Neural crest cell (in vitro differentiated cells): Measurements from ENCODE around the gene PCSK5. TPM values are rescaled to one million over a fixed set of nuclear protein-coding genes. Genes with fewer than 3 reads are reported as not detected.

Experiments used
- DNase-seq: peaks from one replicate; pipeline ENCODE4 v3.0.0; 2021; ENCODE audit warnings: low read depth, mixed read lengths, low spot score
- H3K27ac Mint-ChIP-seq: one replicate; pipeline ENCODE4 v1.8.0; 2021; ENCODE audit warnings: mild to moderate bottlenecking, mixed read lengths; ENCODE audit not compliant: unreplicated experiment
- H3K27me3 Mint-ChIP-seq: 2 replicates; pipeline ENCODE4 v1.8.0; 2021; ENCODE audit warnings: low read depth, mild to moderate bottlenecking, mixed read lengths
- H3K36me3 Mint-ChIP-seq: 2 replicates; pipeline ENCODE4 v1.8.0; 2021; ENCODE audit warnings: low read depth, mild to moderate bottlenecking, mixed read lengths
- H3K4me1 Mint-ChIP-seq: 2 replicates; pipeline ENCODE4 v1.8.0; 2021; ENCODE audit warnings: mixed read lengths
- H3K4me3 Mint-ChIP-seq: one replicate; pipeline ENCODE4 v1.8.0; 2021; ENCODE audit warnings: mild to moderate bottlenecking, mixed read lengths
- H3K9me3 Mint-ChIP-seq: 2 replicates; pipeline ENCODE4 v1.8.0; 2021; ENCODE audit warnings: mixed read lengths
- CTCF ChIP-seq: fragments of 200-600 bp; sonication (generic); conservative IDR thresholded peaks from 2 replicates; pipeline ENCODE4 v1.5.0; 2021; ENCODE audit warnings: antibody characterized with exemption, mild to moderate bottlenecking
- total RNA-seq: library from RNA; stranded (reverse); gene quantifications from 2 replicates; pipeline ENCODE4 v1.2.1, GENCODE V29; 2021

PCSK5 gene
- total RNA-seq, 1 donor from 2014 or later: 3.1 TPM

GRCh38 chr9:76198336-76198735, 307.9 kb downstream of the PCSK5 start:
- Mint-ChIP-seq H3K4me1 (no peaks in the 10 kb centered on the region), H3K36me3 (no peaks in the 10 kb centered on the region), H3K4me3 (no peak overlapping the region), H3K27me3 (no peaks in the 10 kb centered on the region), H3K27ac (no peak overlapping the region), H3K9me3 (no peaks in the 10 kb centered on the region)
- DNase-seq: no peak
- TF ChIP-seq CTCF: no peak

- Mint-ChIP-seq H3K27ac (no peak overlapping the region), H3K36me3 (no peaks in the 10 kb centered on the region), H3K27me3 (no peaks in the 10 kb centered on the region)
Measured at GRCh38 chr9:76200315-76200714, 309.8 kb downstream of the PCSK5 start.

GRCh38 chr9:76200745-76201144, 310.3 kb downstream of the PCSK5 start:
- no peaks in the 10 kb centered on the region for H3K4me1 Mint-ChIP-seq
- H3K36me3 Mint-ChIP-seq: no peaks in the 10 kb centered on the region
- no peaks in the 10 kb centered on the region for H3K9me3 Mint-ChIP-seq
- TF ChIP-seq CTCF: no peak
- H3K27me3 Mint-ChIP-seq: no peaks in the 10 kb centered on the region
- no peak overlapping the region for H3K27ac Mint-ChIP-seq
- DNase-seq: no peak
- H3K4me3 Mint-ChIP-seq: no peak overlapping the region

More at GRCh38 chr9:76200315-76200714, 309.8 kb downstream of the PCSK5 start:
- H3K9me3 Mint-ChIP-seq: no peaks in the 10 kb centered on the region
- no peaks in the 10 kb centered on the region for H3K4me1 Mint-ChIP-seq
- DNase-seq: no peak
- TF ChIP-seq CTCF: no peak
- H3K4me3 Mint-ChIP-seq: no peak overlapping the region

- no peaks in the 10 kb centered on the region for H3K4me1 Mint-ChIP-seq
- no peaks in the 10 kb centered on the region for H3K9me3 Mint-ChIP-seq
- H3K4me3 Mint-ChIP-seq: no peak overlapping the region
- DNase-seq: no peak
- no peaks in the 10 kb centered on the region for H3K27me3 Mint-ChIP-seq
- H3K27ac Mint-ChIP-seq: no peak overlapping the region
- no peaks in the 10 kb centered on the region for H3K36me3 Mint-ChIP-seq
- no peak for TF ChIP-seq CTCF
Measured at GRCh38 chr9:76203373-76203772, 312.9 kb downstream of the PCSK5 start.

GRCh38 chr9:76206821-76207220, 316.3 kb downstream of the PCSK5 start:
- no peak for DNase-seq
- no peak overlapping the region for H3K27ac Mint-ChIP-seq
- H3K4me1 Mint-ChIP-seq: no peaks in the 10 kb centered on the region
- no peak overlapping the region for H3K4me3 Mint-ChIP-seq
- H3K36me3 Mint-ChIP-seq: no peaks in the 10 kb centered on the region
- no peaks in the 10 kb centered on the region for H3K27me3 Mint-ChIP-seq
- TF ChIP-seq CTCF: no peak
- H3K9me3 Mint-ChIP-seq: no peaks in the 10 kb centered on the region

GRCh38 chr9:76213751-76214150, 323.3 kb downstream of the PCSK5 start:
- peaks cover 10% of the 10 kb centered on the region for H3K4me1 Mint-ChIP-seq
- no peaks in the 10 kb centered on the region for H3K27me3 Mint-ChIP-seq
- no peaks in the 10 kb centered on the region for H3K36me3 Mint-ChIP-seq

More at GRCh38 chr9:76213751-76214150, 323.3 kb downstream of the PCSK5 start:
- TF ChIP-seq CTCF: no peak
- Mint-ChIP-seq H3K9me3 (no peaks in the 10 kb centered on the region), H3K4me3 (no peak overlapping the region), H3K27ac (no peak overlapping the region)
- no peak for DNase-seq
